Left lung (tissue), 10 donors: ENCODE measurements around the gene CYP3A7. TPM values are rescaled to one million over a fixed set of nuclear protein-coding genes. Genes with fewer than 3 reads are reported as not detected.
A peak's percentile ranks its signal among the peaks of the same experiment; 100 is the strongest.

ENCODE experiments used
- ATAC-seq: fragments of 200-7000 bp; cut with Tn5 transposase; one replicate; pipeline ENCODE4 v1.9.1; 2020; ENCODE audit warnings: moderate library complexity
- DNase-seq, 4 donors: peaks; one replicate each; pipeline ENCODE4 v3.0.0-alpha.2; 2013 to 2020
- H3K27ac ChIP-seq, 2 donors: fragments of 200-600 bp; sonication (generic) in 1 of 2; one replicate each; pipeline versions ENCODE4 v1.5.0 to v1.8.0; 2020 to 2021
- H3K27me3 ChIP-seq, 2 donors: fragments of 200-600 bp; sonication (generic) in 1 of 2; one replicate each; pipeline versions ENCODE4 v1.5.0 to v1.8.0; 2020 to 2021
- H3K36me3 ChIP-seq, 2 donors: fragments of 200-600 bp; sonication (generic) in 1 of 2; one replicate each; pipeline versions ENCODE4 v1.5.0 to v1.8.0; 2020 to 2021
- H3K4me1 ChIP-seq, 2 donors: fragments of 200-600 bp; one replicate each; pipeline ENCODE4 v1.8.0; 2021
- H3K4me3 ChIP-seq, 2 donors: fragments of 200-600 bp; sonication (generic) in 1 of 2; one replicate each; pipeline versions ENCODE4 v1.5.0 to v1.8.0; 2020 to 2021; ENCODE audit warnings: mild to moderate bottlenecking in 1 of 2
- H3K9me3 ChIP-seq, 2 donors: fragments of 200-600 bp; sonication (generic) in 1 of 2; one replicate each; pipeline versions ENCODE4 v1.5.0 to v1.8.0; 2020 to 2021
- CTCF ChIP-seq, 2 donors: fragments of 200-600 bp; sonication (generic) in 1 of 2; IDR thresholded peaks; one replicate each; pipeline versions ENCODE4 v1.5.0 to v1.8.0; 2021; ENCODE audit warnings: antibody characterized with exemption in 2 of 2
- intact Hi-C, 2 donors: fragments of 100-400 bp; cut with DNase I; formaldehyde crosslinking; loops; one replicate each; pipeline versions ENCODE4 v1.11.2 to v1.14.2; 2022
- polyA plus RNA-seq, 6 donors: library from polyadenylated mRNA; unstranded; fragments of 120-200 nt; gene quantifications; one replicate each; pipeline ENCODE4 v1.2.1, GENCODE V29; 2013; ENCODE audit not compliant: insufficient read length in 6 of 6
- total RNA-seq, 2 donors: library from RNA; stranded (reverse); fragmentation: NEBNext Ultra II Directional; extraction: Animal tissue kit (Norgen Biotek cat#: 25700); gene quantifications; one replicate each; pipeline ENCODE4 v1.2.1, GENCODE V29; 2021
- donor health status: DM: no; HTN: yes; CAD: no.
- donor health status: DM: no; HTN: no; CAD: no.

CYP3A7 gene
- total and polyA plus RNA-seq, 8 donors, result 0.37 to 2.9 (median 0.87) TPM

- Histone ChIP-seq H3K4me3 (no peak overlapping the region), H3K27me3 (no peaks in the 10 kb centered on the region), H3K4me1 (no peaks in the 10 kb centered on the region), H3K27ac (no peak overlapping the region), H3K36me3 (no peaks in the 10 kb centered on the region), H3K9me3 (peaks cover 0 to 4% of the 10 kb centered on the region in 2 donors)
- no peak for TF ChIP-seq CTCF (IDR thresholded peaks at IDR 0.05)
- ATAC-seq (no peak), DNase-seq (no peak)
- intact Hi-C loops, result no loop called here
These were observed 49.8 kb downstream of the CYP3A7 start for GRCh38 chr7:99685129-99685758.

- peak in 2 of 4 donors; percentile 62 to 88 for DNase-seq
- no peaks in the 10 kb centered on the region for H3K36me3 ChIP-seq
- H3K4me3 ChIP-seq, result peak within 1 kb of the TSS; percentile 6 to 14
- peaks cover 0 to 3% of the 10 kb centered on the region in 2 donors for H3K4me1 ChIP-seq
- peak; percentile 81 for ATAC-seq
- no peaks in the 10 kb centered on the region for H3K27me3 ChIP-seq
- intact Hi-C loops, result no loop called here
- H3K9me3 ChIP-seq, result no peaks in the 10 kb centered on the region
- TF ChIP-seq CTCF (IDR thresholded peaks at IDR 0.05), result no peak
- H3K27ac ChIP-seq, result no peak within 1 kb of the TSS
These were observed 55.4 kb downstream of the CYP3A7 start, which contains the start of gene CYP3A5 for GRCh38 chr7:99679400-99680191. Gene CYP3A5 (minus strand): TSS chr7:99679996. CDS start chr7:99679896, 100 bp downstream.

GRCh38 chr7:99679032-99679399 is 56.0 kb downstream of the CYP3A7 start:
- peak; percentile 80 for ATAC-seq
- TF ChIP-seq CTCF (IDR thresholded peaks at IDR 0.05), result no peak
- DNase-seq, result peak in 2 of 4 donors; percentile 2 to 13
- H3K4me3 ChIP-seq, result peak overlapping the region; percentile 6 to 14
- H3K36me3 ChIP-seq, result no peaks in the 10 kb centered on the region
- no peak overlapping the region for H3K27ac ChIP-seq
- H3K9me3 ChIP-seq, result no peaks in the 10 kb centered on the region
- no peaks in the 10 kb centered on the region for H3K27me3 ChIP-seq
- H3K4me1 ChIP-seq, result peaks cover 0 to 3% of the 10 kb centered on the region in 2 donors
- intact Hi-C loops, result no loop called here

GRCh38 chr7:99677648-99678045 is 57.3 kb downstream of the CYP3A7 start:
- Histone ChIP-seq H3K27ac (no peak overlapping the region), H3K4me3 (peak overlapping the region in 1 of 2 donors; percentile 3), H3K4me1 (peaks cover 0 to 3% of the 10 kb centered on the region in 2 donors), H3K27me3 (no peaks in the 10 kb centered on the region), H3K36me3 (no peaks in the 10 kb centered on the region), H3K9me3 (no peaks in the 10 kb centered on the region)
- intact Hi-C loops, result no loop called here
- no peak for TF ChIP-seq CTCF (IDR thresholded peaks at IDR 0.05)
- DNase-seq (no peak), ATAC-seq (no peak)

- intact Hi-C loops, result no loop called here
- Histone ChIP-seq H3K27ac (no peak overlapping the region), H3K4me1 (peaks cover 0 to 3% of the 10 kb centered on the region in 2 donors), H3K27me3 (no peaks in the 10 kb centered on the region), H3K4me3 (no peak overlapping the region), H3K36me3 (no peaks in the 10 kb centered on the region), H3K9me3 (no peaks in the 10 kb centered on the region)
- DNase-seq (no peak), ATAC-seq (no peak)
- TF ChIP-seq CTCF (IDR thresholded peaks at IDR 0.05), result no peak
These were observed 57.9 kb downstream of the CYP3A7 start for GRCh38 chr7:99677013-99677647.
